ENCODE measurements around the gene NPVF.

The NPVF gene, protein sequence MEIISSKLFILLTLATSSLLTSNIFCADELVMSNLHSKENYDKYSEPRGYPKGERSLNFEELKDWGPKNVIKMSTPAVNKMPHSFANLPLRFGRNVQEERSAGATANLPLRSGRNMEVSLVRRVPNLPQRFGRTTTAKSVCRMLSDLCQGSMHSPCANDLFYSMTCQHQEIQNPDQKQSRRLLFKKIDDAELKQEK

DNA sequence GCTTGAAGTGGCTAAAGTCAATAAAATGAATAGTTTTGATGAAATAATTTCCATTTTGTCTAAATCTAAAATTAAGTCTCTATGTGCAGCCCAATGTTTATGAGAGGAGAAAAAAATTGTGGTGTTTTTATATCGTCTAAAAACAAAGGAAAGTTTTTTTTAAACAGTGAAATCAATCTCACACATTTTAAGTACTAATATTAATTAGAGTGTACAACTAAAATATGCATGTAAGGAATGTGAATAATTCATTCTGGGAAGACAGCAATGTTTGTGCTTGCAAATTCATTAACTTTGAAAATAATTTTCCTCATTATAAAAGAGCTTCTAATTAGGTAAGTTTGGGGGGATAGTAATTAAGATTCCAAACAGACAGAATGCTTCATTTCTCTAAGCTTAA is at the start of gene NPVF:
Gene NPVF (minus strand): TSS at position 101 of the 400 bp plus-strand sequence. CDS start 47 bp downstream, at position 54.
- H3K4me3 ChIP-seq (ENCODE audit: low read depth, low read length) = no peak within 1 kb of the TSS
- TF ChIP-seq, protein P1, sequence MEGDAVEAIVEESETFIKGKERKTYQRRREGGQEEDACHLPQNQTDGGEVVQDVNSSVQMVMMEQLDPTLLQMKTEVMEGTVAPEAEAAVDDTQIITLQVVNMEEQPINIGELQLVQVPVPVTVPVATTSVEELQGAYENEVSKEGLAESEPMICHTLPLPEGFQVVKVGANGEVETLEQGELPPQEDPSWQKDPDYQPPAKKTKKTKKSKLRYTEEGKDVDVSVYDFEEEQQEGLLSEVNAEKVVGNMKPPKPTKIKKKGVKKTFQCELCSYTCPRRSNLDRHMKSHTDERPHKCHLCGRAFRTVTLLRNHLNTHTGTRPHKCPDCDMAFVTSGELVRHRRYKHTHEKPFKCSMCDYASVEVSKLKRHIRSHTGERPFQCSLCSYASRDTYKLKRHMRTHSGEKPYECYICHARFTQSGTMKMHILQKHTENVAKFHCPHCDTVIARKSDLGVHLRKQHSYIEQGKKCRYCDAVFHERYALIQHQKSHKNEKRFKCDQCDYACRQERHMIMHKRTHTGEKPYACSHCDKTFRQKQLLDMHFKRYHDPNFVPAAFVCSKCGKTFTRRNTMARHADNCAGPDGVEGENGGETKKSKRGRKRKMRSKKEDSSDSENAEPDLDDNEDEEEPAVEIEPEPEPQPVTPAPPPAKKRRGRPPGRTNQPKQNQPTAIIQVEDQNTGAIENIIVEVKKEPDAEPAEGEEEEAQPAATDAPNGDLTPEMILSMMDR (IDR thresholded peaks at IDR 0.05; ENCODE audit: low read depth, low read length, missing control alignments) = no peak
- no peak for DNase-seq (ENCODE audit: low read depth)

DNA sequence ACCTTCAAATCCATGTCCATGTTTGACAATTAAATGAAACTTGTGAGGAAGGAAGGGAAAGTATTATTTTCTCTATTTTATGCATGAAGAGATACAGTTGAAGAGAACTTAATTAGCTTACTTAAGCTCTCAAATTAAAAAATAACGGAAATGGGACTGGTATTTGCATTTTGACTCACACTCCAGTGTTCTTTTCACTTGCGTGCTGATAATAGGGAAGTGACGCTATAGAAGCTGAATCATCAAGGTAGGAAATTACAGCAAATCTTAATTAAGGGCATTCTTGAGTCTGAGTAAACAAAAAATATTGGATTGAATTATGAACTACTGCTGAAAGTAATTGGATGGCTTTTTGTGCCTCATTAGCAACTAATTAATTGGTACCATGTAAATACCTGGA is 44.0 kb upstream of the NPVF start:
- no peak for DNase-seq (ENCODE audit: low read depth)
- TF ChIP-seq, protein P1 (IDR thresholded peaks at IDR 0.05; ENCODE audit: low read depth, low read length, missing control alignments) = no peak
- no peak overlapping the region for H3K4me3 ChIP-seq (ENCODE audit: low read depth, low read length)

DNA sequence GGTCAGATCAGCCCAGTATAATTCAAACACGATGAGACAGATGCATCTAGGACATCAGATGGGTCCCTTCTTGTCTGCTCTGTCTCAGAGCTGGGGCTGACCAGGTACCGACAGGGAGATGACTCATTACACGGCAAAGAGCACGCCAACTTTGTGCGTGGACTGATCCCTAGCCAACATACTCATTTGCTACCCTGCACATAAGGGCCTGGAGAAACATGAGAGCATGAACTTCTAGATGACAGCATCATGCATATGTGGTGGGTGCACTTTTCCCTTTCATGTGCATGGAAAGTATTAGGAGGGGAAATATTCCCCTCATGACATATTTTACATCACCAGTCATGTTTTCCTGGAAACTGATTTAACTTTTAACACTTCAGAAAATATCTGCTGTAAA is 35.1 kb upstream of the NPVF start:
- TF ChIP-seq, protein P1 (IDR thresholded peaks at IDR 0.05; ENCODE audit: low read depth, low read length, missing control alignments) = no peak
- H3K4me3 ChIP-seq (ENCODE audit: low read depth, low read length) = no peak overlapping the region
- no peak for DNase-seq (ENCODE audit: low read depth)

DNA sequence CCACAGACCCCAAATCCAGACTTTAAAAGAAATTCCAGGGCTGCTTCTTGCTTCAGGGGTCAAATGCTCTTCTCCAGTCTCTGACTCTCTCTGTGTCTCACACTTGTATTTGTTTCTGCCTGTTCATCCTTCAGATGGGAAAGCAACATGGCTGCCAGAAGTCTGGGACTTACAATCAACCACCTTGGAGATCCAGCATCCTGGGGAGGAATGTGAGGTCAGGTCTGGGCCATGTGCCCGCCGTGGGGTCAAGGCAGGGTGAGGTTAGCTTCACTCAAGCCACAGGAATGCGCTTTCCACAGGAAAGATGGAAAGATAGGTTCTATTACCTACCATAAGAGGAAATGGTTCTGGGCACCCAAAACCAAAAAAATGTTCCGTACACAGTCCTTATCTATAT is 34.3 kb upstream of the NPVF start:
- TF ChIP-seq, protein P1 (IDR thresholded peaks at IDR 0.05; ENCODE audit: low read depth, low read length, missing control alignments) = no peak
- DNase-seq (ENCODE audit: low read depth) = no peak
- no peak overlapping the region for H3K4me3 ChIP-seq (ENCODE audit: low read depth, low read length)

DNA sequence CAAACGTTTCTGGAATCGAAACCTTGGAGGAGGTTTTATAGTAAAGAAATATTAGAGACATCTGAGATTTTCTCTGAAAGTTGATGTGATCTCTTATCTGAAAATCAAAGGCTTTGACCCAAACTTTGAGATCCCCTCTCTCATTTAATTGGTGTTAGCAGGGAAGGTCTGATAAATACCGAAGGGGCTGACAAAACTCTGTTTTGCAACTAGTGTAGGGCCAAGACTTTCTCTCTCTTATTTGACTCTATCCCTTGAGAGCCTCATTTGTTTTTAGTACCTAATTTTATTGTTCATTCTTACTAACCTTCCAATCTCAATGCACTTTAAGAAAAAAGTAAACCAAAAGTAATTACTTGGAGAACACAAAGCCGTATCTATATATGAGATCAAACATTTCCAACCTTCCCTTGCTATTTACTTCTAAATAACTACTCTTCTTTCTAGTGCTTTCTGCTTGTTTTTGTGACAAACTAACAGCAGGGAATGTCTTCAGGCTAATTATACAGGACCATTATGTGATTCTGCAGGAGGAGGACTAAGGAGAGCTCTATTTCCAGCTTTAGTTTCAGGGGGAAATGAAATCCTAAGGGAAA is 33.4 kb upstream of the NPVF start:
- no peak for DNase-seq (ENCODE audit: low read depth)
- no peak overlapping the region for H3K4me3 ChIP-seq (ENCODE audit: low read depth, low read length)
- TF ChIP-seq, protein P1 (IDR thresholded peaks at IDR 0.05; ENCODE audit: low read depth, low read length, missing control alignments) = no peak

DNA sequence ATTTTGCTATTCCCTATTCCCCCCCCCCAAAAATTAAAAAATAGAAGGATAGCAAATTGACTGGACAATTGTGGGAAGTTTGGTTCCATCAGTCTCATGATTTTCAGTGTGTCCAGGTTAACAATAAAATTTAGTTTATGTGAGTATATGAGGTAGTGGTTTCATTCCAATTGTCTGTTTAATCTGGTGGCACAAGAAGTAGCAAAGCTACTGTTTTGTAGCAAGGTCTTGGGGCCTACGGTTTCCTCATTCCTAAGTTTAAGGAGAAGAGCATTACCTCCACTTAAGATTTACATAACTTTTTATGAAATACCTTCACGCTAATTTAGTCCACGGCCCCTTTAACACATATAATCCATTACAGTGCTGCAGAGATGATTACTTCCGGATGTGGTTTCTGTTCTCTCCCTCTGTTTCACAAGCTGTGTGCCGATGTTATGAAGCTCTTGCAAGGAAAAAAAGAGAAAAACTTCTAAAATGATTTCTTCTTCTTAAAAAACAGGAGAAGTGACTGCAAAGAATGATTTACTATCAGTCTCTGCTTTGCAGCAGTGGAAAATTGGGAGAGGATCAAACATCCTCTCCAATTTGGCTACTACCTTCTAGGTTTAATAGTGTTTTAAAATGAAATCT is 32.7 kb upstream of the NPVF start:
- DNase-seq (ENCODE audit: low read depth) = peak; percentile 7
- H3K4me3 ChIP-seq (ENCODE audit: low read depth, low read length) = no peak overlapping the region
- TF ChIP-seq, protein P1 (IDR thresholded peaks at IDR 0.05; ENCODE audit: low read depth, low read length, missing control alignments) = no peak

All from GM12864 (cell line).